Measurements from ENCODE around the gene ANKRD36.
"Not testable (repeated sequence)": the region's sequence is repeated elsewhere in the genome, so short reads cannot be mapped to it uniquely, and the experiment has no call there.

Gene ANKRD36

GRCh38 chr2:97210325-97210724, 97.4 kb downstream of the ANKRD36 start:
- H3K4me3 ChIP-seq (ENCODE audit: low read length) = no peak overlapping the region
- DNase-seq (ENCODE audit: low read depth) = no peak
- no peak for TF ChIP-seq CTCF (conservative IDR thresholded peaks at IDR 0.05; ENCODE audit: low read depth, low read length)

GRCh38 chr2:97215025-97215424, 102.1 kb downstream of the ANKRD36 start:
- H3K4me3 ChIP-seq (ENCODE audit: low read length); DNase-seq (ENCODE audit: low read depth): not testable (repeated sequence)

GRCh38 chr2:97230848-97231585, 118.1 kb downstream of the ANKRD36 start:
- H3K4me3 ChIP-seq (ENCODE audit: low read length); DNase-seq (ENCODE audit: low read depth): not testable (repeated sequence)

- not testable (repeated sequence) for DNase-seq (ENCODE audit: low read depth); H3K4me3 ChIP-seq (ENCODE audit: low read length)
These were observed 120.0 kb downstream of the ANKRD36 start for GRCh38 chr2:97232981-97233380.

GRCh38 chr2:97233660-97234295, 120.8 kb downstream of the ANKRD36 start:
- not testable (repeated sequence) for DNase-seq (ENCODE audit: low read depth); H3K4me3 ChIP-seq (ENCODE audit: low read length)

- not testable (repeated sequence) for DNase-seq (ENCODE audit: low read depth); H3K4me3 ChIP-seq (ENCODE audit: low read length)
These were observed 148.2 kb downstream of the ANKRD36 start for GRCh38 chr2:97261192-97261591.

DNA sequence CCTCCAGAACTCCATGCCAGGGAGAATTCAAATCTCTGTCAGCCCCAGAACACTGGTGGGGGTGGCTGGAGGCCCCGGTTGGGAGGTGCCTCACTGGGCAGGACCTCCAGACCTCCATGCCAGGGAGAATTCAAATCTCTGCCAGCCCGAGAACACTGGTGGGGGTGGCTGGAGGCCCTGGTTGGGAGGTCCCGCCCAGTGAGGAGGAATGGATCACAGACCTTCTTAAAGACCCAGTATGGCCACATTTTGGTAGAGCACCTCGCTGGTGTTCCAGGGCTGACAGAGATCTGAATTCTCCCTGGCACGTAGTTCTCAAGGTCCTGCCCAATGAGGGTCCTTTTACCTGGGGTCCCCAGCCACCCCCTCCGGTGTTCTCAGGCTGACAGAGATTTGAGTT, 153.5 kb downstream of the ANKRD36 start:
- H3K4me3 ChIP-seq (ENCODE audit: low read length); DNase-seq (ENCODE audit: low read depth): not testable (repeated sequence)

DNA sequence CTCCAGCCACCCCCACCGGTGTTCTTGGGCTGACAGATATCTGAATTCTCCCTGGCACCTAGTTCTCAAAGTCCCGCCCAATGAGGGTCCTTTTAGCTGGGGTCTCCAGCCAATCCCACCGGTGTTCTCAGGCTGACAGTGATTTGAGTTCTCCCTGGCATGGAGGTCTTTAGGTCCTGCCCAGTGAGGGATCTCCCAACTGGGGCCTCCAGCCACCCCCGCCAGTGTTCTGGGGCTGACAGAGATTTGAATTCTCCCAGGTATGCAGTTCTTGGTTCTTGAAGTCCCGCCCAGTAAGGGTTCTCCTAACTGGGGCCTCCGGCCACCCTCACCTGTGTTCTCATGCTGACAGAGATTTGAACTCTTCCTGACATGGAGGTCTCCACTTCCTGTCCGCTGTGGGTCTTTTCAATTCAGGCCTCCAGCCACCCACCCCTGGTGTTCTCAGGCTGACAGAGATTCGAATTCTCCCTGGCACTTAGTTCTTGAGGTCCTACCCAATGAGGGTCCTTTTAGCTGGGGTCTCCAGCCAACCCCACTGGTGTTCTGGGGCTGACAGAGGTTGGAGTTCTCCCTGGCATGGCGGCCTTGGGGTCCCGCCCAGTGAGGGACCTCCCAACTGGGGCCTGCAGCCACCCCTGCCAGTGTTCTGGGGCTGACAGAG, 154.6 kb downstream of the ANKRD36 start:
- H3K4me3 ChIP-seq (ENCODE audit: low read length) = no peak overlapping the region
- no peak for DNase-seq (ENCODE audit: low read depth)
- TF ChIP-seq CTCF (conservative IDR thresholded peaks at IDR 0.05; ENCODE audit: low read depth, low read length) = no peak

DNA sequence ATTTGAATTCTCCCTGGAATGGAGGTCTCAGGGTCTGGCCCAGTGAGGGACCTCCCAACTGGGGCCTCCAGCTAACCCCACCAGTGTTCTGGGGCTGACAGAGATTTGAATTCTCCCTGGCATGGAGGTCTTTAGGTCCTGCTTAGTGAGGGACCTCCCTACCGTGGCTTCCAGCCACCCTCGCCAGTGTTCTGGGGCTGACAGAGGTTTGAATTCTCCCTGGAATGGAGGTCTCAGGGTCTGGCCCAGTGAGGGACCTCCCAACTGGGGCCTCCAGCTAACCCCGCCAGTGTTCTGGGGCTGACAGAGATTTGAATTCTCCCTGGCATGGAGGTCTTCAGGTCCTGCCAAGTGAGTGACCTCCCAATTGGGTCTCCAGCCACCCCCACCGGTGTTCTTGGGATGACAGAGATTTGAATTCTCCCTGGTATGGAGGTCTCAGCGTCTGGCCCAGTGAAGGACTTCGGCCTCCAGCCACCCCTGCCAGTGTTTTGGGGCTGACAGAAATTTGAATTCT, 155.2 kb downstream of the ANKRD36 start:
- DNase-seq (ENCODE audit: low read depth); H3K4me3 ChIP-seq (ENCODE audit: low read length): not testable (repeated sequence)

- not testable (repeated sequence) for DNase-seq (ENCODE audit: low read depth); H3K4me3 ChIP-seq (ENCODE audit: low read length)
These were observed 163.4 kb downstream of the ANKRD36 start for GRCh38 chr2:97276232-97276798.

GRCh38 chr2:97285187-97285586, 172.2 kb downstream of the ANKRD36 start:
- not testable (repeated sequence) for DNase-seq (ENCODE audit: low read depth); H3K4me3 ChIP-seq (ENCODE audit: low read length)

- H3K4me3 ChIP-seq (ENCODE audit: low read length); DNase-seq (ENCODE audit: low read depth): not testable (repeated sequence)
These were observed 180.7 kb downstream of the ANKRD36 start for GRCh38 chr2:97293687-97294086.
